Right lobe of liver (tissue), 4 donors: ENCODE measurements around the gene ATP6V1F.

Experiments
- POLR2A ChIP-seq: fragments of 450-650 bp; IDR thresholded peaks from one replicate; pipeline ENCODE4 v1.6.1; 2017; ENCODE audit warnings: antibody characterized with exemption, mild to moderate bottlenecking
- TF ChIP-seq, protein P1 (sequence below), 4 donors: fragments of 200-600 bp in 3 of 4; fragments of 450-650 bp in 1 of 4; IDR thresholded peaks; one replicate each; pipeline versions ENCODE4 v1.5.1 to v1.8.0; 2016 to 2022; ENCODE audit warnings: antibody characterized with exemption in 4 of 4, mild to moderate bottlenecking in 2 of 4
- donor health status: DM: no; HTN: no; CAD: no.
- donor health status: DM: no; HTN: no; CAD: no.
- donor health status: DM: no; HTN: yes; CAD: no.

DNA sequence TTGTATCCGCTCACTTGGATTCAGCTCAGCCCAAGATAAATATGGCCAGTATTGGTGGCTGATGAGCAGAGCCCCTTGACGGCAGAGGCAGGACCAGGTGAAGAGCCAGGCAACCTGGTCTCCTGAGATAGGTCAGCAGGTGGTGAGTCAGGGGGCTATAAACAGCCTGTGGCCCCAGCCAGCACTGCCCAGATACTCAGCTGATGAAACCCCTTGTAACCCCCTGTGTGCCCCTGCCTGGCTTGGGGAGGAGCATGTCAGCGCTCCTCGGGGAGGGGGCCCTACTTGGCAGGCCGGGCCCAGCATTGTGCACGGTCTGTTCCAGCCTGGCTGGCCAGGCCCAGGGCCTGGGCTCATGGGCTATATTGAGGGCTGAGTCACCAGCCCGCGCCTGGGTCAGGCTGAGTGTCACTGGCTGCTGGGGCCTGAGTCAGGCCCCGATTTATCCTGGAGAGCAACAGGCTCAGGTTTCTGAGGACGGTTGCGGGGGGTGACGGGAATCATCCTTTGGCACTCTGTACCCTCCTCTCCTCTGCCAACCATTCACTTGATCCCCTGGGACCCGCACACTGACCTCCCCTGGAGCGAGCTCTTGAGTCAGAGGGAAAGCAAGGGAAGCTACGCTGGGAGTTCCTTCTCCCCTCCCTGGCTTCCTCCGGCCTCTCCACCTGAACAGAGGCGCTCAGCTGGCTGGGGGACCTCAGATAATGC, 35.3 kb upstream of the ATP6V1F start:
- TF ChIP-seq POLR2A = no peak
- TF ChIP-seq, protein P1, sequence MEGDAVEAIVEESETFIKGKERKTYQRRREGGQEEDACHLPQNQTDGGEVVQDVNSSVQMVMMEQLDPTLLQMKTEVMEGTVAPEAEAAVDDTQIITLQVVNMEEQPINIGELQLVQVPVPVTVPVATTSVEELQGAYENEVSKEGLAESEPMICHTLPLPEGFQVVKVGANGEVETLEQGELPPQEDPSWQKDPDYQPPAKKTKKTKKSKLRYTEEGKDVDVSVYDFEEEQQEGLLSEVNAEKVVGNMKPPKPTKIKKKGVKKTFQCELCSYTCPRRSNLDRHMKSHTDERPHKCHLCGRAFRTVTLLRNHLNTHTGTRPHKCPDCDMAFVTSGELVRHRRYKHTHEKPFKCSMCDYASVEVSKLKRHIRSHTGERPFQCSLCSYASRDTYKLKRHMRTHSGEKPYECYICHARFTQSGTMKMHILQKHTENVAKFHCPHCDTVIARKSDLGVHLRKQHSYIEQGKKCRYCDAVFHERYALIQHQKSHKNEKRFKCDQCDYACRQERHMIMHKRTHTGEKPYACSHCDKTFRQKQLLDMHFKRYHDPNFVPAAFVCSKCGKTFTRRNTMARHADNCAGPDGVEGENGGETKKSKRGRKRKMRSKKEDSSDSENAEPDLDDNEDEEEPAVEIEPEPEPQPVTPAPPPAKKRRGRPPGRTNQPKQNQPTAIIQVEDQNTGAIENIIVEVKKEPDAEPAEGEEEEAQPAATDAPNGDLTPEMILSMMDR (IDR thresholded peaks at IDR 0.05) = no peak
